Brain microvascular endothelial cell (primary cell): ENCODE measurements around the gene UQCRC1.
A peak's percentile ranks its signal among the peaks of the same experiment; 100 is the strongest.

Source experiments
- DNase-seq: peaks from one replicate; pipeline ENCODE4 v3.0.0-alpha.2; 2020
- H3K27ac ChIP-seq: fragments of 250-450 bp; sonication (Bioruptor Pico); 2 replicates; pipeline ENCODE4 v1.5.1; 2020; ENCODE audit warnings: mild to moderate bottlenecking, moderate library complexity
- H3K27me3 ChIP-seq: fragments of 250-450 bp; sonication (Bioruptor Pico); replicated peaks from 2 replicates; pipeline ENCODE4 v1.5.1; 2020; ENCODE audit warnings: mild to moderate bottlenecking
- H3K36me3 ChIP-seq: fragments of 250-450 bp; sonication (Bioruptor Pico); replicated peaks from 2 replicates; pipeline ENCODE4 v1.5.1; 2020; ENCODE audit warnings: mild to moderate bottlenecking
- H3K4me3 ChIP-seq: 2 replicates; pipeline ENCODE4 v1.5.1; 2011; ENCODE audit warnings: low read depth, mild to moderate bottlenecking, control low read depth, low read length, moderate library complexity
- in situ Hi-C: cut with HindIII; loops from 2 replicates; pipeline ENCODE4 v1.10.0; 2017; ENCODE audit warnings: low sequenced_read_pairs, low pct_ligation_motif_present
- TF ChIP-seq, protein P1 (sequence below): IDR thresholded peaks from 2 replicates; pipeline ENCODE4 v1.5.1; 2011; ENCODE audit warnings: low read depth, mild to moderate bottlenecking, moderate library complexity, low read length, control low read depth, inconsistent platforms; ENCODE audit errors: missing control alignments

The UQCRC1 gene

DNA sequence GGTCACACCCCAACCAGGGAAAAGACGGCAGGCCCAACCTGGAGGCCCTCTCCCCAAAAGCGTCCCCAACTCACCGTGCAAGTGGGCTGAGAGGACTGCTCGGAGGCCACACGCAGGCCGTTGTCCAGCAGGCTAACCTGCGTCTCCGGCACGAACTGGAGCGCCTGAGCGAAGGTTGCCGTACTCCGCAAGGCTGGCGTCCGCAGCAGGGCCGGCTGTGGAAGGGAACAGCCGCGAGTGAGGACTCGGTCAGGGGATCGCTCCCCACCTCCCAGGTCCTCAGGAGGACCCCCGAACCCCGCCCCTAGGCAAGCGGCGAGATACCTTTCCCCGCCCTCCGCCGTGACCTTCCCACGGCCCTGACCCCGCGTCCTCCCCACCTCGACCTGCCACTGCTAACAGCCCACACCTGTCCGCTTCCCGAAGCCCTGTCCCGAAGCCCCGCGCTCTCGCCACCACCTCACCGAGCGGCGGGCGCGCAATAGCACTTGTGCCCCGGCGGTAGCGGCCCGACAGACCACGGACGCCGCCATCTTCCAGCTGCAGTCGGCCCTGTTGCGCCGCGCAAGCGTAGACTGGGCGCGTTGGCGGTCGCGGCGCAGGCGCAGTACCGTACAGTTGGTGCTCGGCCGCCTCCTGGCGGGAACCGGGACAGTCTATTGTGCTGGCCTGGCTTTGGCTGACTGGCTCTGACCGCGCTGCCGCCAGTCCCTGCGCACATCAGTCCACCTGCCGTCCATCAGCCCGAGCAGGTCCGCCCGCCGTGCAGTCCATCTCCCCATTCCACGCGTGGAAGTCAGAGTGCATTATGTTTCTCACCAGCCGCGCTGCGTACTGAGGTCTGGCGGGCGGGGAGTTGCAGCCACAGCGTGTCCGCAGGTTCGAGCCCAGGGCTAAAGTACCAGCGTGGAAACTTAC, at the start of gene UQCRC1:
Gene UQCRC1 (minus strand): TSS at position 559 of the 918 bp plus-strand sequence. CDS start 26 bp downstream, at position 533.
- Histone ChIP-seq H3K4me3 (peak within 1 kb of the TSS; percentile 100), H3K27me3 (no peaks in the 10 kb centered on the region), H3K27ac (peak within 1 kb of the TSS; percentile 67), H3K36me3 (peaks cover 18% of the 10 kb centered on the region)
- in situ Hi-C loops: no loop called here
- DNase-seq: peak; percentile 88
- TF ChIP-seq, protein P1, sequence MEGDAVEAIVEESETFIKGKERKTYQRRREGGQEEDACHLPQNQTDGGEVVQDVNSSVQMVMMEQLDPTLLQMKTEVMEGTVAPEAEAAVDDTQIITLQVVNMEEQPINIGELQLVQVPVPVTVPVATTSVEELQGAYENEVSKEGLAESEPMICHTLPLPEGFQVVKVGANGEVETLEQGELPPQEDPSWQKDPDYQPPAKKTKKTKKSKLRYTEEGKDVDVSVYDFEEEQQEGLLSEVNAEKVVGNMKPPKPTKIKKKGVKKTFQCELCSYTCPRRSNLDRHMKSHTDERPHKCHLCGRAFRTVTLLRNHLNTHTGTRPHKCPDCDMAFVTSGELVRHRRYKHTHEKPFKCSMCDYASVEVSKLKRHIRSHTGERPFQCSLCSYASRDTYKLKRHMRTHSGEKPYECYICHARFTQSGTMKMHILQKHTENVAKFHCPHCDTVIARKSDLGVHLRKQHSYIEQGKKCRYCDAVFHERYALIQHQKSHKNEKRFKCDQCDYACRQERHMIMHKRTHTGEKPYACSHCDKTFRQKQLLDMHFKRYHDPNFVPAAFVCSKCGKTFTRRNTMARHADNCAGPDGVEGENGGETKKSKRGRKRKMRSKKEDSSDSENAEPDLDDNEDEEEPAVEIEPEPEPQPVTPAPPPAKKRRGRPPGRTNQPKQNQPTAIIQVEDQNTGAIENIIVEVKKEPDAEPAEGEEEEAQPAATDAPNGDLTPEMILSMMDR: peak; percentile 83

DNA sequence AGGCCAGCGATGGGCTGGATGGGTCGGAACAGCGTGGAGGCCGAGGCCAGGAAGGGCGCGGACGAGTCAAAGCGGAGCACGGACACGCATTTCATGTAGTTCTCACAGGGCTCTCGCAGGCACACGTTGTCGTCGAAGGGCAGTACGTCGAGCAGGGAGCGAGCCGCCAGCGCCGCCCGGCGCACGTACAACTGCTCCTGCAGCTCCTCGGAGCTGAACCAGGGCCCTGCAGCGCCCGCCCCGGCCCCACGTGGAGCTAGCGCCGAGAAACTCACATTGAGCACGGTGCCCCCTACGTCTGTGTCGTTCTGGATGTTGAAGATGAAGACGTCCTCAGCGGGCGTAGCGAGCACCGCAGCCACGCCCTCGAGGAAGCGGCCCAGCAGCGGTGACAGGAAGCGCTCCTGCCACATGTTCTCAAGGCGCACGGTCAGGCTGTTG, 47.4 kb upstream of the UQCRC1 start:
- in situ Hi-C loops: no loop called here
- TF ChIP-seq, protein P1: no peak
- no peak overlapping the region for H3K4me3 ChIP-seq

DNA sequence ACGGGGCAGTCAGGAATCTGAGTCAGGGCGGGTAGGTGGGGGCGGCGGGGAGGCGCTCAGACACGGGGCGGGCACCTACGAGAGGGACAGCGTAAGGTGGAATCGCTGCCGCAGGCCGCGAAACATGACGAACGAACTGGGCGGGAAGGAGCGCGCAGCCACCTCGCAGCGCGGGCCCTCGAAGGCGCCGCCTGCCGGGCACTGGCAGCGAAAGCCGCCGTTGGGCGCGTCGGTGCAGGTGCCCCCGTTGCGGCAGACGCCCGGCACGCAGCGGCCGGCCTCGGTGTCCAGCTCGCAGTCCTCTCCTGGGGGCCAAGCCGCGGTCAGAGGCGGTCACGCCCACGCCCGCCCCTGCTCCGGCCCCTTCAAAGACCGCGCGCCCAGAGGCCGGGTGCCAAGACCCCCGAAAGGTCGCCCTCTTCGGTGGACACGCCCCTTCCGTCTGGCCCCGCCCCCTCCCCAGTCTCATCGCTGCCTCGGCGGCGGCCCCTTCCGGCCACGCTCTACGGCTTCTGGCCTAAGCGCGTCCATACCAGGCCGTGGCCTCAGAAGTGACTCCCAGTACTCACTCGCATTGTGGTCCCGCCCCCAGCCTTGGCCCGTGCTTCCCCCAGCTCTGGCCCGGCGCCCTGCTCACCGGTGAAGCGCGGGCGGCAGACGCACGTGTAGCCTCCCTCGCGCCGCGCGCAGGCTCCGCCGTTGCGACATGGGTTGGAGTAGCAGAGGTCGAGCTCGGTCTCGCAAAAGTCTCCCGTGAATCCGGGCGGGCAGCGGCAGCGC, 46.8 kb upstream of the UQCRC1 start:
- peak; percentile 14 for DNase-seq
- peak overlapping the region; percentile 45 for H3K4me3 ChIP-seq
- H3K27ac ChIP-seq: no peak overlapping the region
- TF ChIP-seq, protein P1: peak; percentile 44
- in situ Hi-C loops: no loop called here
- no peaks in the 10 kb centered on the region for H3K36me3 ChIP-seq
- H3K27me3 ChIP-seq: no peaks in the 10 kb centered on the region

More for the DNA sequence above, 47.4 kb upstream of the UQCRC1 start:
- no peaks in the 10 kb centered on the region for H3K36me3 ChIP-seq
- no peak overlapping the region for H3K27ac ChIP-seq
- no peaks in the 10 kb centered on the region for H3K27me3 ChIP-seq
- no peak for DNase-seq

DNA sequence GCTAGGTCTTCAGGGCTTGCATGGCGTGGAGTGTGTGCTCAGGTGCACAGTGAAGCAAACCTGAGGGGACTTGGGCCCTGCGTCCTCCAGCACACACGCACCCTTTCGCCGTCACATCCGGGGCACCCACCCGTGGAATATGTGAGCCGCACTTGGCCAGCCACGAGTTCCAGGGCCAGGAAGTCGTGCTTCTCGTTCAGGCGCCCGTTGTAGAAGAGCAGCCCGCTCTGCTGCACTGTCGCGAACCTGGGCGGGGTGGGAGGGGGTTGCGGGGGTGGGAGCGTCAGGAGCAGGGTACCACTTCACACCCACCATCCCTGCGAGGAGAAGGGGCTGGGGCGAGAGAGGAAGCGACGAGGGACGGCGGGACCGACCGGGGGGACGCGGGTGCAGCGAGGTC, 46.2 kb upstream of the UQCRC1 start:
- in situ Hi-C loops: no loop called here
- DNase-seq: no peak
- H3K27ac ChIP-seq: no peak overlapping the region
- TF ChIP-seq, protein P1: no peak
- no peaks in the 10 kb centered on the region for H3K27me3 ChIP-seq
- H3K36me3 ChIP-seq: no peaks in the 10 kb centered on the region
- peak overlapping the region; percentile 45 for H3K4me3 ChIP-seq

DNA sequence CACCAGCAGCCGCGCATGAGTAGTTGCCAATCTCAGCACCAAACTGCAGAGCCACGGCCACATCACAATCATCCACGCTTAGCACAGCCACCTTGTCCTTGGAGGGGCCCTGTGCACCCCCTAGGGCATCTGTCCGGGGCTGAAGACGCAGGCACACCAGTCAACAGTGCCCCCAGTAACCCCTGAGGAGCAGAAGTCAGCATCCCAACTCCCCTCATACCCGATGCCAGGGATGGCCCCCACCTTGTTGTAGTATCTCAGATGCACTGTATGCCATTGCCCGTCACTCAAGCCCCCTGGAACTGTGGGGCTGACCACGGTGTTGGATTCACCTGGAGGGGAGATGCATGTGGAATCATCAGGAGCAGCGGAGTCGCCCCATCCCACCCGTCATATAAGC, 45.6 kb upstream of the UQCRC1 start:
- H3K27ac ChIP-seq: no peak overlapping the region
- DNase-seq: no peak
- no peaks in the 10 kb centered on the region for H3K36me3 ChIP-seq
- no peak overlapping the region for H3K4me3 ChIP-seq
- in situ Hi-C loops: no loop called here
- no peaks in the 10 kb centered on the region for H3K27me3 ChIP-seq
- TF ChIP-seq, protein P1: no peak
